Stimulated activated CD4-positive, alpha-beta T cell treated with anti-CD3 and anti-CD28 coated beads, Interleukin-12 subunit alpha, Interleukin-12 subunit beta, amount 100 ng/mL, for 4 hours (primary cell): ENCODE measurements around the gene PHKA2.

Source experiments
- DNase-seq: peaks from one replicate; pipeline ENCODE4 v3.0.0-alpha.2; 2020

Gene PHKA2

DNA sequence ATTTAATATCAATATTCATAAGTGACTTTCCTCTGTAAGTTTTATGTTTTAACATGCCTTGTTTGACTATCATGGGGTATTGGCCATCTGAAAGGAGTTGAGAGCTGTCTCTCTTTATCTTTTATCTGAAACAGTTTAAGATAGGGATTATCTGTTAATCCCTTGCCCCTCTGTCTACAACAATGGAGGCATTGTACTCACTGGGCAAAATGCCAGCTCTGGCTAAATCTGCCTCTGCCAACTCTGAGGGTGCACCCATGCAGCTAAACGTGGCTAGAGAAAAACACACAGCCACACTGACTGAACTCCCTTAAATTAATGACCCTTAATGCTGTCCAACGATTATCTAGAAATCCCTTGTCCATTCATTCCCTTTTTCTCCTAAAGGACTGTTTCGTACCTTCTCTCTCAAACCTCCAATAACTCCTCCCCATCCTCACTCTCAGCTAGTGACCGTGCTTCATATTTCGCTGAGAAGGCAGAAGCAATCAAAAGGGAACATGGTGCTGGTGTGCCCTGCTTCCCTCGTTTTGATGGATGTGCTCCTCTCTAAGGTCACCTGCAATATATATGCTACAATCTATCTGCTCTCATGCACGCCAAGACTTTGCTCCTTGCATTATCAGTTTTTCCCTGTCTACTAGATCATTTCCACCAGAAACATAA is 10.3 kb downstream of the PHKA2 start:
- DNase-seq = no peak

- no peak for DNase-seq
Observed at GRCh38 chrX:18971506-18971905, 12.4 kb downstream of the PHKA2 start.

GRCh38 chrX:18970465-18970864 is 13.4 kb downstream of the PHKA2 start:
- no peak for DNase-seq

- no peak for DNase-seq
Observed at GRCh38 chrX:18966624-18967023, 17.3 kb downstream of the PHKA2 start.

- no peak for DNase-seq
Observed at GRCh38 chrX:18964901-18965300, 19.0 kb downstream of the PHKA2 start.

DNA sequence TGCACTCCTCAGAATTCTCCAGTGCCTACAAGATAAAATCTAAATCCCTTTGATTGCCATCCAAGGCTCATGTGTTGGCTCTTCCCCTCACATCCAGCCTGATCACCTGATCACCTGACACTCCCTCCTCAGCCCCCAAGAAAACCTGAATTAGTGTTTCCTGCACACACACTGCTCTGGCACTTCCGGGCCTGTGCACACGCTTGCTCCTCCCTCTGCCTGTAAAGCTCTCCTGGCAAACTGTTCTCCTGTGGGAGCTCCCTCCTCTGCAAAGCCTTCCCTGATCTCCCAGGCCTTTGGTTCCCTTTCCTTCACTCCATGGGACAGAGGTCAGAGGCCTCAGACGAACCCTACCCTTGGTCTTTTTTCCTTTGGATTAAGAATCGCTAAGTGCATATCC is 19.9 kb downstream of the PHKA2 start:
- no peak for DNase-seq

DNA sequence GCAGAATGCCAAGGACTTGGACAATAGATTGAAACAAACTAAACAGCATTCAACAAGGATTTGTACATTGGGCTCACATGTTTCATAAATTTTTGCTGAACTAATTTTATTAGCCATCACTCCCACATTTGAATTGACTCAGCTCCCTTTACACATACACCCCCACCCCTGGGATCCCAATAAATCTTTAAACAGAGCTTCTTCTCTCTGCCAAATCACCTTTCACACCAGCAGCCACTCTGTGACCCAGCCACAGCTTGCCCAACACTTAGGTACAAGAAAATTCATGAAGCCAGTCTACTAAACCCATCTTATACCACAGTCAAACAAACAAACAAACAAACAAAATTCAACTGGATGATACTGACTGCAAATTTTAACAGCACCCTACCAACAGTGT is 21.6 kb downstream of the PHKA2 start:
- no peak for DNase-seq

DNA sequence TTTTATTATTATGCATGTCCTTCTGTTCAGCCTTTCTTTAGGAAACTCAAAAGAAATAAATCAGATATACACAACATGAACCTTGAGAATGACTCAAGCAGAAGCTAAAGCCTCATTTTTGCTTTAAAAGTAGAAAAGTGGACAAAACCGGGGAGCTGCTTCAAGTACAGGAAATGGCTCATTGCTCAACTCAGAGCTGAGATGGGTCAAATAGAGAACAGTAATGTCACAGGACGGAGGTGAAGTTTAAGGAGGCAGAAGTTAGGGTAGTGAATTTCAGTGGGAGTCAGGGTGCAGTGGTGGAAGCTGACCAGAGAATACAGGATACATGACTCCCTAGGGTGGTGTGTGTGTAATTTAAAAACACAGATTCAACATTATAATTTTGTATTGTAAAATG is 22.2 kb downstream of the PHKA2 start:
- no peak for DNase-seq

- no peak for DNase-seq
Observed at GRCh38 chrX:18956303-18957032, 27.4 kb downstream of the PHKA2 start.

DNA sequence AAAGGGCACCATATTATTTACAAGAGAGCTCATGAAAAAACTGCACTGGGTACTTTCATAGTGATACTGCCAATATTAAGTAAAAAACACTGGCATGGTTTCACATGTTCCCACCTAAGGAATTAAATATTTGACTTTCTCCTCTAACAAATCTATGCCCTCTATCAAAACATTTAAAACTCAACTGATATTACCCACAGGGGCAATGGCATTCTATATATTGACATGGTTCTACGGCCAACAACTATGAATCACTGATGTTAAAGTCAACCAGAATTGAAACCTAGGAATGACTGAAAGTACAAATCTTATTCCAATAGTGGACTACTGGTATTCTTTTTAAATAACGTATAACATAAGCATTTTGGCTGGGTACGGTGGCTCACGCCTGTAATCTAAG is 28.2 kb downstream of the PHKA2 start:
- no peak for DNase-seq

GRCh38 chrX:18951032-18951431 is 32.9 kb downstream of the PHKA2 start:
- no peak for DNase-seq

- no peak for DNase-seq
Observed at GRCh38 chrX:18949944-18950301, 34.0 kb downstream of the PHKA2 start.

GRCh38 chrX:18949291-18949943 is 34.5 kb downstream of the PHKA2 start:
- DNase-seq = no peak

DNA sequence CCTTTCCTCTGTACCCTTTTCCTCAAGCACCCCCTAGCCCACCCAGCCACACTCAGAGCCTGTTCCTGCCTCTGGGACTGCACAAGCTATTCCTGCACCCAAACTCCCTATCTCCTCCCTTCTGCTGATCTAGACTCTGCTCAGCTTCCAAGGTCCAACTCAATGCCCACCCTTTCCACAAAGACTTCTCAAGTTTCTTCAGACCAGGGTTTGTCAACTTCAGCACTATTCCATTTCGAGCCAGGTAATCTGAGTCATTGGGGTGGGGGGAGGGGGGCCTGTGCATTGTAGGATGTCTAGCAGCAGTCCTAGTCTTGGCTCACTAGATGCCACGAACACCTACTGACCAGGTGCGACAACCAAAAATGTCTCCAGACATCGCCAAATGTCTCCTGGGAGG is 37.3 kb downstream of the PHKA2 start:
- DNase-seq = no peak

GRCh38 chrX:18946157-18946556 is 37.8 kb downstream of the PHKA2 start:
- DNase-seq = no peak

DNA sequence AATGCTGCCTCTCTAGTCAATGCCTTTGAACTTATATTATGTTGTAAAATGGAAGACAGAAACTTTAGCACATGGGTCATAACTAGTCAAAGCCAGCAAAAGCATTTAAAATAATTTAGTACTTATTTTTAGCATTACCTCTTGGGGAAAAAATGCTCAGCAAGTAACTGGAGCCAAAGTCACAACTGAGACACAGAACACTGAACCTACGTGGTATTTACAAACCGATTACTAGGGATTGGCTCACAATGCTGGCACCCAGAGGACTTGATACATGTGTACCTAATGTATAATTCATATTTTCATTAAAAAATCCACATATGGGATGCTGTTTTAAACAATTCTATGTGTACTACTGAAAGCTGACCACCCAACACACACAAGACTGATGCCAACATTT is 38.4 kb downstream of the PHKA2 start:
- DNase-seq = no peak

- no peak for DNase-seq
Observed at GRCh38 chrX:18944482-18944881, 39.4 kb downstream of the PHKA2 start.

DNA sequence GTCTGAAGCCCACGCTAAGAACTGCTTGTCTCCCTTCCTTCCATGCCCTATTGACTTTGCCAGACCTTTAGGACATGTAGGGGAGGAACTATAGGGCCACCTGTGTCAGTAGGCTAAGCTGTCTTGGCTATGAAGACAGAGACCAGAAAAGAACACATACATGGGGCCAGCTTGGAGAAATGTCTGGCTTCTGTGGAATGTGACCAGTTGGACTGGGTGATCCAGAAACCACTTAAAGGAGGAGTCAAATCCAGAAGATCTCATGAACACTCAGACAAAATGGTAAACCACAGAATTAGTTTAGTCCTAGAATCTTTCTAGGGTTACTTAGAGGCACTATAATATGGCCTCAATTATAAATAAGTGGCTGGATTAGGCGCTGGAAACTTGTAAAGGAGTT is 42.0 kb downstream of the PHKA2 start:
- no peak for DNase-seq

DNA sequence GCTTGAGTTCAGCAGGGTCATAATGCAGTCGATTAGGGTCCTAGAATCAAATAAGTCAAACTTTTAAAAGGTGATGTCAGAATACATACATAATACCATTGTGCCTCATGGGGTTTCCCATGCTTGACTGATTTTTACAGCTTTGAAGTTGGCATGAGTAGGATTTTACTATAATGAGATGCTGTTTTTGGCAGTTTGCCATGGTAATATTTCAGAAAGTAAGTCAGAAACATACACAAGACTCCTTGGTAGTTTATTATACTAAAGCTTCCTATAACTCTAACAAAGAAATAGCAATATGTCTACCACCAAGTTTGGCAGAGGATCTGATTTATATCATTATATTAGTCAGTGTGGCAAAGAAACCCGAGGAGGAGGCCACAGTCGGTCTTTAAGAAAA is 45.2 kb downstream of the PHKA2 start:
- no peak for DNase-seq

DNA sequence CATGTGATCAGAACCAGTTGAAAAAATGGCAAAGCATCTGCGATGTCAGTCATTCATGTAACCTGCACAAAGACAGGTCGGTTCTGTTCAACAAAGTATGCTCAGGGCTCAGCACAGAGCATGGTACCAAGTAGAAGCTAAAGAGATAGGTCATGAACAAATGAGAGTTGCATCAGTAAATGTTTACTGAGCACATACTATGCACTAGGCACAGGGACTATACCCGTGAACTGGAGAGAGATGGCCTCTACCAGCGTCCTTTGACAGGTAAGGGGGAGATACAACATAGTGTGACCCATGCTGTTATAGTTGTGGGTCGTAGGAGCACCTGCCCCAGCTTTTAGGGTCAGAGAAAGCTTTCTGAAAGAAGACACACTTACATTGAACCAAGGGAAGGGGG is 46.7 kb downstream of the PHKA2 start:
- no peak for DNase-seq

DNA sequence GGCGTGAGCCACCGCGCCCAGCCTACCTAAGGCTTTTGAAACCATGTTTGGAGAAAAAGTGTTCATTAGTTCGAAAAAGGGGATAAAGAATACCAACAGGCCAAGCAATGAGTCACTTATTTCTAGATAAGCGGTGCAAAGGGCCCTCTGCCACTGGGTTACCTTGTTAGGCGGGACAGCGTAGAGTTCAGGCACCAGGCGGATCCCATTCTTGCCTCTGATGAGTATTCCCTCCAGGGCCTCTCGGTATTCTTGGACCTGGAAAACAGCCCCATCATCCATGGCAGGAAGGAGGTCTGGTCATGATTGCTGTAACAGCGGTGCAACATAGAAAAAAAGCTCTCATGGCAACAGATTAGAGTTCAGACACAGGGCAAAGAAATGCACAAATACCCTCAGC is 48.0 kb downstream of the PHKA2 start:
- no peak for DNase-seq

DNA sequence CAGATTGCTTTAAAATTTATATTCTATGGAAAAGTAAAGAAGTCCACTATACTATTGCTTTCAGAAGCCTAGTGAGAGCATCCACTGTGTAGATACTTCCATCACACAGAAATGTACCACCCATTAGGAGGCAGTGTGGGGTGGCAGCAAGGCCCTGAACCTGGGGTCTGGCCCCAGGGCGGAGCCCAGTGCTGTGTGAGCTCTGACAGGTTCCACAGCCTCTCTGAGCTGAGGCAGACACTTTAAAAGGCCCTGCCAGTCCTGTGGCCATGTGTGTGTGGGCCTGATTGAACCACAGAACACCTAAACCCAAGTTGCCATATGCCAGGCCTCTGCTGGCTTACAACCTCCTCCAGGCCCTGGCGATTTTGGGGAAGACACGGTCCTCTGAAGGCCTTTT is 49.2 kb downstream of the PHKA2 start:
- no peak for DNase-seq

DNA sequence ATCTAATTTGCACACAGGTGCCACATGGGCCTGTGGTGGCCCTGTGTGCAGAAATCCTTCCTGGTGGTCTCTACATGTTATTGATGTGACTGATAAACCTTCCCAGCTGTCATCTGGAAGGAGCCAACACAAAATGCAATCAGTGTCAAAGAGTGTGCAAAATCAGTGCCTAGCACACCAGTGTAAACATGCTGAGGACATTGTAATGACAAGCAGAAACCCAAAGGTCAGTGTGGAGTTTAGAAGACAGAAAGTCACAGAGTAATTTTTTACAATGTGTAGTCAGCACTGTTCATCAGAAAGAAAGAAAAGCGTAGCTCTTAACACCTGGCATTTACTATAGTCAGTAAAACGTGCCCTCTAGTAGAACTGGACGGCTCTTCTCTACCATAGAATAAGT is 50.3 kb downstream of the PHKA2 start:
- no peak for DNase-seq

DNA sequence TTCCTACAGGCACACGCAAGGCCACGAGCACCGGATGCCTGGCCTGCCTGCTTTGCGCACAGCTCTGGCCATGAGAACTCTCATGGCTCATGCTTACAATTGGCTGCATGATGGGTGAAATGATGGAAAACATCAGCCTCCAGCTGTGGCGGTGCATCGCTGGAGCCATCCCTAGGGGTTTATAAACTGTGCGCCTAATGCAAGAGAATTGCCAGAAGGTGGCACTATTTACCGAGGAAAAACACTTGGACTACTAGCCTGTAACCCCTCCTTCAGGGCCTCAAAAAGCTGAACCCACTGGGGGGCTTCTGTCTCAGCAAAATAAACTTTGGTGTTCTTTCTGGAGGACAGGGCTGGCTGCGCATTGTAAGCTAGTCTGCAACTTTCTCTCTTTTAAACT is 51.9 kb downstream of the PHKA2 start:
- DNase-seq = no peak

DNA sequence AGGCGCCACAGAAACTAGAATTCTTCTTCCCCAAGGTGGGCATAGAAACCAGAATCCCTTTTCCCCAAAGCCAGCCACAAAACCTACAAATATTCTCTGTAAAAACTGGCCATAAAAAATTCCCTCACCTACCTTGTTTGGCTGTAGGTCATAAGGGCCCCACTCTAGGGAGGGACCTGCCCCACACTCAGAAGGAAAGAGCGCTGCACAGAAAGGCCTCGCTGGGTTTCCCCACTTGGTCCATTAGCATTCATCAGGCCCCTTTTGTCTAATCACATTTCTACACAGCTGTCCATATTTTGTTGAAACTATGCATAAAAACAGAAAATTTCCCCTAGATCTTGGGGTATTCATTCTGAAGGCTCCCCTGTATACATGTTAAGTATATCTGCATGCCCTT is 54.1 kb downstream of the PHKA2 start:
- no peak for DNase-seq
